Stimulated activated naive CD8-positive, alpha-beta T cell treated with anti-CD3 and anti-CD28 coated beads, Interleukin-15, amount 100 ng/mL, for 72 hours (primary cell): ENCODE measurements around the gene ABHD17B.
A peak's percentile ranks its signal among the peaks of the same experiment; 100 is the strongest.
"Not testable (repeated sequence)": the region's sequence is repeated elsewhere in the genome, so short reads cannot be mapped to it uniquely, and the experiment has no call there.

Experiments used
- ATAC-seq: fragments of 150-1000 bp; cut with Tn5 transposase; 2 replicates; pipeline ENCODE4 v1.10.0; 2021; ENCODE audit warnings: mild to moderate bottlenecking, moderate library complexity
- DNase-seq, 2 donors: peaks; one replicate each; pipeline ENCODE4 v3.0.0; 2021 to 2022
- H3K27ac Mint-ChIP-seq, 2 donors: one replicate each; pipeline ENCODE4 v1.8.0; 2022; ENCODE audit warnings: mild to moderate bottlenecking in 2 of 2, mixed read lengths in 2 of 2, moderate library complexity in 2 of 2
- H3K27me3 Mint-ChIP-seq: one replicate; pipeline ENCODE4 v1.8.0; 2022; ENCODE audit warnings: mixed read lengths
- H3K4me1 Mint-ChIP-seq: one replicate; pipeline ENCODE4 v1.8.0; 2022; ENCODE audit warnings: mild to moderate bottlenecking, mixed read lengths
- H3K4me3 Mint-ChIP-seq, 2 donors: one replicate each; pipeline ENCODE4 v1.8.0; 2022; ENCODE audit warnings: mild to moderate bottlenecking in 2 of 2, mixed read lengths in 2 of 2, moderate library complexity in 1 of 2
- H3K9me3 Mint-ChIP-seq, 2 donors: one replicate each; pipeline ENCODE4 v1.8.0; 2022; ENCODE audit warnings: mixed read lengths in 2 of 2

ABHD17B gene

DNA sequence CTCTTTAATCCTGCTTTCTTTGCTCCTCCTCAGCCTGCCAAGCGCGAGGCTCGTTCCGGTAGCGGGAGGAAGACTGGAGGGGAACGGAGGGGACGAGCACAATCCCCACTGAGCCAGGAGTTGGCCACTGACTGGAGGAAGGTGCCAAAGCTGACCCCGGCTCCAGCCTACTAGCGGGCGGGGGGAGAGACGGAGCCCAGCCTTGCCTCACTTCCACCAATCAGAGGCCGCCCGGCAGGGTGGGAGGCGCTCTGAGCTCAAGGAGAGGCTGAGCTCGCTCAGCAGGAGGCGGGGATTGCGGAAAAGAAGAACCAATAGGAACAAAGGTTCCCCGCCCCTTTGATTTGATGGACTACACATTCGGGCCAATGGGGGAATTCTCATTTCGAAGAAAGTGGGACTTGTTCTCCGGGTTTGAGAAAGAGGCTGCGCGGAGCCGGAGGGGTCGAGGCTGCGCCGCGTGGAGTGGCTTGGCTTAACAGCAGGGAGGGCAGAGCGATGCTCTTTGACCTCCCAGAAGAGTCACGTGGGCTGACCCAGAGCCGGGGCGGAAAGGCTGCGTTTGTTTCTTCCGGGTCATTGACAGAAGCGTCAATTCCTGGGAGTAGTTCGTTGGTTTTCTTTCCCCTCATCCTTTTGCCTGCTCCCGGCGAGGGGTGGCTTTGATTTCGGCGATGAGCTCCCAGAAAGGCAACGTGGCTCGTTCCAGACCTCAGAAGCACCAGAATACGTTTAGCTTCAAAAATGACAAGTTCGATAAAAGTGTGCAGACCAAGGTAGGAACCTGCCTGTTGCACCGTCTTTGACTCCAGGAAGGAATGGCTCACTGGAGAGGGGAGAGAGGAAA is at the start of gene ABHD17B, which contains the start of gene C9orf85:
TSS of gene ABHD17B (minus strand) at position 133 of the 847 bp plus-strand sequence. CDS start 36,113 bp downstream, outside the sequence.
TSS of gene C9orf85 (plus strand) at position 579 of the 847 bp plus-strand sequence. CDS start at position 675, 96 bp downstream.
- no peaks in the 10 kb centered on the region for H3K27me3 Mint-ChIP-seq
- H3K4me1 Mint-ChIP-seq: peaks cover 69% of the 10 kb centered on the region
- DNase-seq (peak; percentile 95 to 98), ATAC-seq (peak; percentile 95)
- H3K4me3 Mint-ChIP-seq: peak within 1 kb of the TSS; percentile 97 to 98
- peak within 1 kb of the TSS; percentile 96 to 99 for H3K27ac Mint-ChIP-seq
- H3K9me3 Mint-ChIP-seq: no peaks in the 10 kb centered on the region

DNA sequence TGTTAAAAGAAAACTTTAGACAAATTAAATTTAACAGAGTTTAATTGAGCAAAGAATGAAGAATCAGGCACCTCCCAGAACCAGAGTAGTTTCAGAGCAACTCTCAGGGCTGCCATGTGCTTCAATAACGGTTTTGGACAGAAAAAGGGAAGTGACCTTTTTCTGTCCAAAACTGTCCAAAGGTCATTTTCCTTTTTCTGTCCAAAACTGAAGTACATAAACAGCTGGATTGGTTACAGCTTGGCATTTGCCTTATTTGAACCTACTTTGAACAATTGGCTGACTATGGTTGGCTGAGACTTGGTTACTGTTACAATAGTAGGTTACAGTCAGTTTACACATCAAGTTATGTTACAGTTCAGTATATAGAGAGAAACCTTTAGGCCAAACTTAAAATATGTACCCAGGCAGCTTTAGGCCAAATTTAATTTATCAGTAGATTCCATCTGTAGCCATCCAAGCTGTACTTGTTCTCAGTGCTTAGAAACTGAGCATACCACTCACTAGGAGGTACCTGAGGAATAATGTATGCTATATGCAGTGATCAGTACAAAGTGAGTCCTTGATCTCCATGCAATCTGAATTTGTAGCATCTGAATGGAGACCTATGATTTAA is 44.4 kb upstream of the ABHD17B start:
- Mint-ChIP-seq H3K27ac (no peak overlapping the region), H3K4me3 (no peak overlapping the region), H3K9me3 (no peaks in the 10 kb centered on the region), H3K4me1 (no peaks in the 10 kb centered on the region), H3K27me3 (no peaks in the 10 kb centered on the region)
- DNase-seq (no peak), ATAC-seq (no peak)

DNA sequence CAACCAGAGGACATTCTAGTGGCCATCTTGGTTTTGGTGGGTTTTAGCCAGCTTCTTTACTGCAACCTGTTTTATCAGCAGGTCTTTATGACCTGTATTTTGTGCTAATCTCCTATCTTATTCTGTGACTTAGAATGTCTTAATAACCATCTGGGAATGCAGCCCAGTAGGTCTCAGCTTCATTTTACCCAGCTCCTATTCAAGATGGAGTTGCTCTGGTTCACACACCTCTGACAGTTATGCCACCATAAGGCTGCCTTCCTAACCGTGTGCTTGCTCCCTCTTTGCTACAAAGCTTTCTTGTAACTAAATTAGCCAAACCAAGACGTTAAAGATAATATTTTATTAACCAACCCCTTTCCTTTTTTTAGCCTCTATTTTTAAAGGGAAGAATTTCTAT is 43.7 kb upstream of the ABHD17B start:
- not testable (repeated sequence) for DNase-seq, ATAC-seq, H3K27me3 Mint-ChIP-seq, H3K4me3 Mint-ChIP-seq, H3K27ac Mint-ChIP-seq, H3K9me3 Mint-ChIP-seq, H3K4me1 Mint-ChIP-seq

DNA sequence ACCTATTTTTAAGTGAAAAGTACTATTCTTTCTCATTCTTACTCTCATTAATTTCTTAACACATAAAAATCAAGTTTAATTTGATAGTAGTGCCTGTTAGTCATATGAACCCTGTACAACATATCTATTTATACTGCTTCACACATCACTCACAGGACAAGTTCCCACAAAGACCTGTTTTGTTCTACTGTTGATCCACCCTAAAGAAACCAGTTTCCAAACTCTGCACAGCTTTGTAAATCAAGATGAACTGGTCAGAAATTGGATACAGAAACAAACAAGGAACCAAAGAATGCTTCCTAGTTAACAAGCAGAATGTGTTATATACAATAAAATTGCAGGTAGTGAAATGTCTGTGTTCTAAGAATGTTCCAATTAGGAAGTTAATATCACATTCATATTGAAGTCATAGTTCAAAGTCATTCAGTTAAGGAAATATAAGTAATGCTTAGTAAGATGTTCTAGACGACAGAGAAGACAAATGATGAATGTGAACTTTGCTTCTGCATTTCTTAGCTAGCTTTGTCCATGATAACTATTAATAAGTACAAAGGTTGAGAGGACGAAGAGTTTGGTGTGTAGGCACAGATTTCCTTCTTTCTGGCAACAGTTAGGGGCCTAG is 33.9 kb upstream of the ABHD17B start:
- DNase-seq (no peak), ATAC-seq (no peak)
- Mint-ChIP-seq H3K27me3 (no peaks in the 10 kb centered on the region), H3K4me1 (peaks cover 14% of the 10 kb centered on the region), H3K27ac (no peak overlapping the region), H3K9me3 (no peaks in the 10 kb centered on the region), H3K4me3 (no peak overlapping the region)

DNA sequence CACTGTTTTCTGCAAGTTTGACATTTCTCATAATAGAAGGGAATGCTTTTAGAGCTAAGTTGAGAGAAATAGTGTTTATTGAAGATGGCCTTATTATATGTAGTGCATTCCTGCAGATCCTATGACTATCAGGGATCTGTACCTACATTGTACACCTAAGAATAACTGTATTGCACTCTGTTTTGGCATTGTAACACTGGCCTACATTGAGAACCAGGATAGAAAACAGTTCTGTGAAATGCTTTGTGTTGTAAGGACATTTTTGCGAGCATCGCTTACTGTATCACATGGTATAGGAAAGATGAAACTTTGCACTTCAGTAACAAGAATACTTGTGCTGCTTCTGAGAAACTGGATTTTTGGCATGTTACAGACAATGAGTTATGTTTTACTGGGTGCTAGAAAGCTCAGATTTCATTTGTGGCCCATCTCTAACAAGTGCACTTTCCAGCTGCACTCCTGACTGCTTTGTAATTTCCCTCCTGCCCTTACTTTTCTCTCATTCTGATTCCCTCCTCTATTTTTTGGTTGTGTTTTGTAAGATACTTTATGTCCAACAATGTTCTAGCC is 31.1 kb upstream of the ABHD17B start:
- no peak for DNase-seq
- peaks cover 14% of the 10 kb centered on the region for H3K4me1 Mint-ChIP-seq
- H3K27ac Mint-ChIP-seq: no peak overlapping the region
- no peak overlapping the region for H3K4me3 Mint-ChIP-seq
- no peak for ATAC-seq
- H3K9me3 Mint-ChIP-seq: no peaks in the 10 kb centered on the region
- no peaks in the 10 kb centered on the region for H3K27me3 Mint-ChIP-seq

DNA sequence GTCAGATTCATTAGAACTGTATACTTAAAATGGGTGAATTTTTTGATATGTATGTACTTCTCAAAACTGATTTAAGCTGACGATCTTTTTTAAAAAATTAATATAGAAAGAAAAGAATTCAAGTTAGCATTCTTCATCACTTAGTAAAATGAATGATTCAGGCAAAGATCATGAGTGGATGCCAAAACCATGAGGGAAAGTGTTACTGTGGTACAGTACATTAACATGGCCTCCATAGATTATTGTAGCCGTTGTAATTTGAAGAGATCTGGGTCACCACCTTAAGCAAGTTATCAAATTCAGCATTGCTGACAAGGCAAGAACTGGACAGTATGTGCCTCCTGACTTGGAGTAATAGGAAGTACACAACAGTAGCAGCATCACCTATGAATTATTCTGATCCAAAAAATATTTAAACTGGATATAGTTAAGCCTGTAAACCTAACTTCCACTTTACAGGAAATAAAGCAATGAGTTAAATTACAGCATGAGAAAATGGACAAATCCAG is 30.1 kb upstream of the ABHD17B start:
- ATAC-seq: no peak
- no peak overlapping the region for H3K27ac Mint-ChIP-seq
- H3K4me3 Mint-ChIP-seq: no peak overlapping the region
- DNase-seq: no peak
- no peaks in the 10 kb centered on the region for H3K27me3 Mint-ChIP-seq
- no peaks in the 10 kb centered on the region for H3K9me3 Mint-ChIP-seq
- peaks cover 16% of the 10 kb centered on the region for H3K4me1 Mint-ChIP-seq

DNA sequence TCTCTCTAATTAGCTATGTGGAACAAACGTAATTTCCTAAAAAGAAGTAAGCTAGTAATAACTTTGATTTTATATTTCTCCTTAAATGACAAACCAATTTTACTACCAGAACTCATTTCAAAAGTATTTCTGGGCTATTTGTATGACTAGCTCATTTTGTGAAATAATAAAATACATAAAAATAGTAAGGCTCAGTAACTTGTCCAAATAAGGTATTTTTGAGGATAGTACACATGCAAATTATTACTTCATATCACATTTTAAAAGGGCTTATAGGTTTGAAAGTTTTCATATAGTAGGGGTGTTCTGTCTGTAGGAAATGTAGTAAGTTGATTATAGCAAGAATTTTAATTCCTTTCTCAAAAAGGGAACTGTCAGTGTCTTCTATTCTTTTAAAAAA is 26.9 kb upstream of the ABHD17B start:
- H3K27ac Mint-ChIP-seq: no peak overlapping the region
- no peaks in the 10 kb centered on the region for H3K27me3 Mint-ChIP-seq
- DNase-seq: no peak
- no peaks in the 10 kb centered on the region for H3K9me3 Mint-ChIP-seq
- H3K4me1 Mint-ChIP-seq: peaks cover 20% of the 10 kb centered on the region
- H3K4me3 Mint-ChIP-seq: no peak overlapping the region
- no peak for ATAC-seq

DNA sequence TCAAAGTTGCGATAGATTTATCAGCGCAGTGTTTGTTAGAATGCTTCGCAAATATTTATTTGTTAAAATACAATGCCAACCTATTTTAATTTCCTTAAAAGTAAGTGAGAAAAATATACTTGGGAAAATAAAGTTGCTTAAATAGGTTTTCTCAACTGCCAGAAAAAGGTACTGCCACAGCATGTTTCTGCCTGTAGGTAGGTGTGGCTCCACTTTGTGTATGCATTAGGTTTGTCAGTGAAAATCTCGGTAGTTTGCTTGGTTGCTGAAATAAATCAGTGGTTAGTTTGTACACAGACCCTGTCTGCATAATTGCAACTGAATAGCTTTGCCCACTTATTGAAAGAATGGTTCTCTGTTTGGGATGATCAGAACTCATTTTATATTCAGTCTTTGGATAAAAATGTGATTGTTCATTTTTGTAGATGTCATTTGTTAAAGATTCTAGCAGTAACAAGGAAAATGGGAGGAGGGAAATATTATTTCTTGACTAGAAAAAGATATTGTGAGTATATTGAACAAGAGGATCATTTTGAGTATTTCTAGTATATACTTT is 26.2 kb upstream of the ABHD17B start:
- Mint-ChIP-seq H3K27ac (no peak overlapping the region), H3K27me3 (no peaks in the 10 kb centered on the region), H3K4me1 (peaks cover 16% of the 10 kb centered on the region), H3K9me3 (no peaks in the 10 kb centered on the region), H3K4me3 (no peak overlapping the region)
- ATAC-seq (no peak), DNase-seq (no peak)

DNA sequence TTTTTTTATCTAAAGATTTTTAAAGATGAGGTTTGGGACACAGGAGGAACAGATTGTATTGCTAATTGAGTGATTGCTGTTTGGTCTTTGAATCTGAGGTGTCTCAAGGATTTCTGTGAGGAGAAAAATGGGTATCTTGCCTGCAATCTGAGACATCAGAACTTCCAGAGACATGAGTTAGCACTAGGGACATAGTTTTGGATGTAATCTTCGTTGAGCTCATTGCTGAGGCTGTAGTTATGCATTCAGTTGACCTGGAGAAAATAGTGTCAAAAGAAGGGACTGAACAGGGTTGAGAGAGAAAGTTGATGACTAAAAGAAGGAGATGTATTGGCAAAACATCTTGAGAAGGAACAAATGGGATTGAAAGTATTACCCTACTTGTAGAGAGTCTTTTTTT is 25.1 kb upstream of the ABHD17B start:
- ATAC-seq (no peak), DNase-seq (no peak)
- no peaks in the 10 kb centered on the region for H3K9me3 Mint-ChIP-seq
- H3K4me1 Mint-ChIP-seq: peaks cover 6% of the 10 kb centered on the region
- no peak overlapping the region for H3K27ac Mint-ChIP-seq
- no peaks in the 10 kb centered on the region for H3K27me3 Mint-ChIP-seq
- no peak overlapping the region for H3K4me3 Mint-ChIP-seq

DNA sequence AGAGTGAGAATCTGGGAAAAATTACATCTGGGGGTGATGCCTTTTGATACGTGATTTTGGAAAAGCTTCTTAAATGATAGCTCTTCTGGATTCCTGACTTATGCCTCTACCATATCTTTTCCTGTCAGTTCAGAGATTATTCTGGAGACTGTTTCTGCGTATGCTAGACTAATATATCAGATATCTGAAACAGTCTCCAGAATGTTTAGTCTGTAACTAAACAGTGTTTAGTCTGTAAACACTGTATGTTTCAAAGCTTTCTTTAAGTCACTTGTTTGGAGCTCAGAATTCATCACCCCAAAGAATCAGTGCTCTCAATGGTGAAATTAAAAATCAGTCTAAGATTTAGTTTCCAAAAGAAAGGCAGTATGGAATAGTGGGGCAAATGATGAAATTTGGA is 20.2 kb upstream of the ABHD17B start:
- peaks cover 4% of the 10 kb centered on the region for H3K4me1 Mint-ChIP-seq
- H3K9me3 Mint-ChIP-seq: no peaks in the 10 kb centered on the region
- no peak overlapping the region for H3K27ac Mint-ChIP-seq
- no peaks in the 10 kb centered on the region for H3K27me3 Mint-ChIP-seq
- no peak overlapping the region for H3K4me3 Mint-ChIP-seq
- ATAC-seq: no peak
- no peak for DNase-seq

DNA sequence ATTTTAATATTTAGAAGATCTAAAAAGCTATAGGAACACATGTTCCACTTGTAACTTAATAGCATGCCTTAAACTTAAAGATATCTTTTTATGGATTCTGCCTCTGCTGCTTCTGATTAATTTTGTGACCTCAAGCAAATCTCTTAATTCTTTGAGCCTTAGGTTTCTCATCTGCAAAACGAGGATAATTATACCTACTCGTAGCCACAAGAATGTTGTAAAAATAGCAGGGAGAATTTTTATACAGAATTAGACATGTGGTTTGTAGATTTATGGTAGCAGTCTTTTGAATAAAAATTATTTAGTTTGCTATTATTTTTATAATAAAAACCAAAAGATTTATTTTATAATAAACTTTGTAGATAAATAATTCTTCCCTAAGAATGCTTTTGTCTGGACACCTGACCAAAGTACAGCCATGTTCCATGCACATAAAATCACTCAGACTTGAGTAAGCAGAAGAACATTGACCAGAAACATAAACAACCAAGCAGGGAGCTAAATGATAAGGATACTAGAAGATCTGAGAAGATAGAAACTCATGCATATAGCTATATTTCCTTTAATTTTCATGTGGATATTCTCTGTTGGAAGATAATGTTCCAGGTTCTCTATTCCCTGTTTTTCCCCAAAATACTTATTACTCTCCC is 18.9 kb upstream of the ABHD17B start:
- no peaks in the 10 kb centered on the region for H3K27me3 Mint-ChIP-seq
- no peaks in the 10 kb centered on the region for H3K9me3 Mint-ChIP-seq
- no peak overlapping the region for H3K27ac Mint-ChIP-seq
- H3K4me3 Mint-ChIP-seq: no peak overlapping the region
- ATAC-seq (no peak), DNase-seq (no peak)
- H3K4me1 Mint-ChIP-seq: no peaks in the 10 kb centered on the region

DNA sequence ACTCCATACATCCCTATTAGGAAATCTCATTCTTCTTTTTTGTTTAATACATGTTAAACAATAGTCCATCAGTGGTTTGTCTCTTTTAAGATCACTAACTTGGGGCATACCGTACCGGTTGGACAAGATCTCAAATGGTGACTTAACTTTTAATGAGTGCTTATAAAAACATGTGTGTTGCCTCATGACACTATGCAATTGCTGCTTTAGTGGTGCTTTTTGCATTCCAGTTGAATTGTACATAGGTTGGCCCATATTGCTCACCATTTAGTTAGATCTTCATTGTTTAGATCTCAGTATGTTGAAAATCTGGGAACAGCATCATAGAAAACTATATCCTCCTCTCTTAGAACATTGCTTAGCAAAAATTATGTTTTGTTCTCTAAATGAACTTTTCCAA is 18.2 kb upstream of the ABHD17B start:
- DNase-seq (no peak), ATAC-seq (no peak)
- H3K9me3 Mint-ChIP-seq: no peaks in the 10 kb centered on the region
- no peaks in the 10 kb centered on the region for H3K27me3 Mint-ChIP-seq
- no peak overlapping the region for H3K4me3 Mint-ChIP-seq
- no peak overlapping the region for H3K27ac Mint-ChIP-seq
- no peaks in the 10 kb centered on the region for H3K4me1 Mint-ChIP-seq

DNA sequence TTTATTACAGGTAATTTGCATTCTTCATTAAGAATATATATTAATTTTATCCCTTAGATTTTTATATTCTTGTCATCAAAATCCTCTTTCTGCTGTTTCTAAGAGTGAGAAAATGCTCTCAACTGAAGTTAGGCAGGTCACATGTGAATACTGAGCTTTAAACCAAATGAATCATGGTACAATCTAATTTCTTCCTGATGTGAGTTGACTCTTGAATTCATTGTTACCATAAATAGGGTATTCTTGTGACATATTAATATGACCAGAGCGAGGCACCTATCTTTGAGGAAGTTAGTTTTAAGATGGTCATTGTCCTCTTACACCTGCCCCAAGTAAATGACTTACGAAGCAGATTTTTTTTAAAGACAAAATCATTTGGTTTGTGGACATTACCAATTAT is 17.8 kb upstream of the ABHD17B start:
- Mint-ChIP-seq H3K4me1 (no peaks in the 10 kb centered on the region), H3K9me3 (no peaks in the 10 kb centered on the region), H3K27ac (no peak overlapping the region), H3K27me3 (no peaks in the 10 kb centered on the region), H3K4me3 (no peak overlapping the region)
- DNase-seq: no peak
- ATAC-seq: no peak

DNA sequence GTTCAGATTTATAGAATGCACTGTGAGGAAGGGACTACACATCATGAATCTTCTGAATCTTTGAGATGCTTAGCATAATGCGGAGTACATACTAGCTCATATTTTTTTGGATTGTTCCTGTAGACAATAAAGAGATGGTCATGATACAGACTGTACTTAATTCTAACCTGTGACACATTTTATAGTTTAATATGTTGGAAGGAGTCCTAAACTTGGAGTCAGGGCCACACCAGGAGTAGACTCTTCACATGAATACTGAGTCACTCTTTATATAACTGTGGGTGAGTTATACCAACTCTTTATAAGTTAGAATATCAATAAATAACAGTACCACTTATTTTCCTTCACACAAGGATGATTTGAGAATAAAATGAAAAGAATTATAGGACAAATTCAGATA is 17.4 kb upstream of the ABHD17B start:
- no peak overlapping the region for H3K27ac Mint-ChIP-seq
- no peak overlapping the region for H3K4me3 Mint-ChIP-seq
- no peaks in the 10 kb centered on the region for H3K9me3 Mint-ChIP-seq
- no peak for ATAC-seq
- H3K27me3 Mint-ChIP-seq: no peaks in the 10 kb centered on the region
- H3K4me1 Mint-ChIP-seq: peaks cover 4% of the 10 kb centered on the region
- DNase-seq: no peak

DNA sequence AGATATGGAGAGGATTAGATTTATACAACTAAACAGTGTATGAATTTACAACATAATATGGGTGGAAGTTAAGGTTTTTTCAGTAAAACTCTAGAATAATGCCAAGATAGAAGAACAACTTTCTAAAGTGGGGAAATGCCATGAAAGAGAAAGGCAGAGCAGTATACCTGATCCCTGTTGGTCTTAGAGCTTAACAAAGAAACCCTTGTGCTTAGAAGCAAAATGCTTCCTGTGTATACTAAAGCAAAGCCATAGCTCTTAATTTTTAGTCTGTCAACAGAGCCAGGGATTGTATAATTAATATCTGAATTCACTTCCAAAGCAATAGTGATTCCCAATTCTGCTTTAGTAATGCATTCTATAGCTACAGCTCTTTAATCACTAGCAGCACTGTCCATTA is 14.8 kb upstream of the ABHD17B start:
- H3K4me3 Mint-ChIP-seq: no peak overlapping the region
- H3K9me3 Mint-ChIP-seq: no peaks in the 10 kb centered on the region
- H3K27me3 Mint-ChIP-seq: no peaks in the 10 kb centered on the region
- H3K4me1 Mint-ChIP-seq: peaks cover 5% of the 10 kb centered on the region
- DNase-seq: no peak
- no peak for ATAC-seq
- H3K27ac Mint-ChIP-seq: no peak overlapping the region
